NT2/D1 (cell line): Measurements from ENCODE around the gene TMC5.
"Not testable (repeated sequence)": the region's sequence is repeated elsewhere in the genome, so short reads cannot be mapped to it uniquely, and the experiment has no call there.

Source experiments
- SUZ12 ChIP-seq: IDR thresholded peaks from 2 replicates; pipeline ENCODE4 v1.6.1; 2011; ENCODE audit not compliant: insufficient read length, insufficient read depth; ENCODE audit errors: extremely low read depth
- YY1 ChIP-seq: IDR thresholded peaks from 2 replicates; pipeline ENCODE4 v1.6.1; 2011; ENCODE audit not compliant: insufficient read length, insufficient read depth
- ZNF274 ChIP-seq: IDR thresholded peaks from 2 replicates; pipeline ENCODE4 v1.6.1; 2011; ENCODE audit warnings: mild to moderate bottlenecking, low read depth, low read length

GRCh38 chr16:19397373-19397772 lies 20.3 kb upstream of the TMC5 start:
- not testable (repeated sequence) for TF ChIP-seq ZNF274, SUZ12, YY1
